Erythroblast (primary cell): Measurements from ENCODE around the gene INSRR.

Experiments used
- GATA1 ChIP-seq: IDR thresholded peaks from 2 replicates; pipeline ENCODE4 v1.6.1; 2011; ENCODE audit warnings: low read depth, mild to moderate bottlenecking, control low read depth, low read length, moderate library complexity
- POLR2A ChIP-seq: IDR thresholded peaks from 2 replicates; pipeline ENCODE4 v1.6.1; 2011; ENCODE audit warnings: mild to moderate bottlenecking, low read length

DNA sequence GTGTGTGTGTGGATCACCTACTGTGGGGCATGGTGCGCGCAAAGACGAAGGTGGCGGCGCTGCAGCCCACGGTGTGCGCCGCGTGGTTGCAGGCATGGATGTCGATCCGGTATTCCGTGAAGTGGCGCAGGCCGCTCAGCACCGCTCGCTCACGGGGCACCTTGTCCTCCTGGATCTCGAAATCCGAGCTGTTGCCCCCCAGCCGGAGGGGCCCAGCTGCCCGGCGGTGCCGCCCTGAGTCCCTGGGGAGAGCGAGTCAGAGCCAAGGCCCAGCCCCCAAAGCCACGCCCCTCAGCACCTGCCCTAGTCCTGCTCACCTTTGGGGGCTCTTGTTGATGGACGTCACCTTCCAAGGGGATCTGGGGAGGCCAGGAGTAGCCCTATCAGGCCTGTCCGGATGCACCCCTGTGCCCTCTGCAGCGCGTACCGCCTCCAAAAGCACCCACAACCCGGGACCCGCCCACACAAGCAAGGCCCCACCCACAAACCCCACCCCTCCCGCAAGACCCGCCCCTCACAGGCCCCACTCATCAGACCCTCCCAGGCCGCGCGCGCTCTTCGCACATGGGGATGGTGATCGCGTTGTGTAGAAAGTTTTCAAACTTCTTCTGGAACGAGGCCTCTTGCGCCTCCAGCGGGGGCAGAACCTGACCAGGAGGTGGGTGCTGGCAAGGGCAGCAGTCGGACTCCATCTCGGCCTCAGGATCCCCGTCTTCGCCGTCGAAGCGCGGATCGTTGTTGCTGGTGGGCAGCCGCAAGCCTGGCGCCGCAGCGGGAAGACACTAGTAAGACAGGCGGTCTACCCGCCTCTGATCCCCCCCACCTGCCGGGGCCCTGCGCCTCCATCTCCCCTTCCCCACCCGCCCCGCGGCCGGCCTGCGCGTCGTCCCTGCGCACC, 13.6 kb downstream of the INSRR start:
- TF ChIP-seq POLR2A (no peak), GATA1 (no peak)
